Ovary (tissue), 3 donors: ENCODE results near the gene SH3PXD2A.

ENCODE experiments used
- CTCF ChIP-seq, 3 donors: fragments of 450-650 bp in 2 of 3; fragments of 200-600 bp in 1 of 3; IDR thresholded peaks; one replicate each; pipeline versions ENCODE4 v1.5.1 to v1.8.0; 2016 to 2022; ENCODE audit warnings: antibody characterized with exemption in 3 of 3, mild to moderate bottlenecking in 1 of 3
- POLR2A ChIP-seq: fragments of 450-650 bp; IDR thresholded peaks from one replicate; pipeline ENCODE4 v1.6.1; 2017; ENCODE audit warnings: antibody characterized with exemption, mild to moderate bottlenecking, moderate library complexity
- donor health status: DM: no; HTN: no; CAD: no.

- no peak for TF ChIP-seq CTCF (IDR thresholded peaks at IDR 0.05)
- TF ChIP-seq POLR2A = no peak
These were observed 144.9 kb downstream of the SH3PXD2A start for GRCh38 chr10:103710490-103710889.
